ENCODE measurements around the gene SORCS2.

Gene SORCS2

DNA sequence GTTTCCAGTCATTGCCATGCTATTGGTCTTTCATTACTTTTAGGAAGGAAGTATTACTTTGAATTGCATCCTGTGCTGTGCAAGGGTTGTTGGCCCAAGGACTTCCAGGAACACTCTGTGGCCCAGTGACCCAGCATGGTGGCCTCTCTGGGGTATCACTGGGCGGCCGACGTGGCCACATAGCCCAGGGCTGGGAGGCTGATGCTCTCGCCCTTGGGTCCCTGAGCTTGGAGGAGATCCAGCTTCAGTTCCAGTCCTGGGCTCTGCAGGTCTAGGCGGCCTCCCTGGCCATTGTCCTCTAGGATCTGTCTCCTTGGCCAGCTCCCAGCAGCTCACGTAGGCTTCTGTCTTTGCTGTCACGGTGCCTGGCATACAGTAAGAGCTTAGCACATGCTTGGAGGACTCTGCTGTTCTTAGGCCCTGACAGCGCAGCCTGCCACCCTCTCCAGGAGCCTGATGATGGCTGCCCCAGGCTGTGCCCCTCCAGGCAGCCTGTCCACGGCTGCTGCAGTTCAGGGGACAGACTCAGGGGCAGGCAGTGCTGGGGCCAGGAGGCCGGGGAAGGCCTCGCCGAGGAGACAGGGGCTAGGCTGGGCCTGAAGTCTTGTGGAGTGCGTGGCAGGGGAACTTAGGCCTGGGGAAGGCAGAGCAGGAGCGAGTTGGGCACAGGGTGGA lies 42.2 kb downstream of the SORCS2 start:
- no peak for DNase-seq (ENCODE audit: extremely low read depth, insufficient read length)
- no peaks in the 10 kb centered on the region for H3K36me3 ChIP-seq (ENCODE audit: control insufficient read depth, insufficient read depth, low read length)
- TF ChIP-seq, protein P1, sequence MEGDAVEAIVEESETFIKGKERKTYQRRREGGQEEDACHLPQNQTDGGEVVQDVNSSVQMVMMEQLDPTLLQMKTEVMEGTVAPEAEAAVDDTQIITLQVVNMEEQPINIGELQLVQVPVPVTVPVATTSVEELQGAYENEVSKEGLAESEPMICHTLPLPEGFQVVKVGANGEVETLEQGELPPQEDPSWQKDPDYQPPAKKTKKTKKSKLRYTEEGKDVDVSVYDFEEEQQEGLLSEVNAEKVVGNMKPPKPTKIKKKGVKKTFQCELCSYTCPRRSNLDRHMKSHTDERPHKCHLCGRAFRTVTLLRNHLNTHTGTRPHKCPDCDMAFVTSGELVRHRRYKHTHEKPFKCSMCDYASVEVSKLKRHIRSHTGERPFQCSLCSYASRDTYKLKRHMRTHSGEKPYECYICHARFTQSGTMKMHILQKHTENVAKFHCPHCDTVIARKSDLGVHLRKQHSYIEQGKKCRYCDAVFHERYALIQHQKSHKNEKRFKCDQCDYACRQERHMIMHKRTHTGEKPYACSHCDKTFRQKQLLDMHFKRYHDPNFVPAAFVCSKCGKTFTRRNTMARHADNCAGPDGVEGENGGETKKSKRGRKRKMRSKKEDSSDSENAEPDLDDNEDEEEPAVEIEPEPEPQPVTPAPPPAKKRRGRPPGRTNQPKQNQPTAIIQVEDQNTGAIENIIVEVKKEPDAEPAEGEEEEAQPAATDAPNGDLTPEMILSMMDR (IDR thresholded peaks at IDR 0.05; ENCODE audit: insufficient read depth, low read length, poor library complexity, severe bottlenecking), result no peak
- H3K27me3 ChIP-seq (replicated peaks; ENCODE audit: control insufficient read depth, insufficient read depth, low read length), result no peaks in the 10 kb centered on the region; the same call in 1 of the 2 replicates
- H3K4me3 ChIP-seq (replicated peaks; ENCODE audit: low read depth, low read length), result no peak overlapping the region

DNA sequence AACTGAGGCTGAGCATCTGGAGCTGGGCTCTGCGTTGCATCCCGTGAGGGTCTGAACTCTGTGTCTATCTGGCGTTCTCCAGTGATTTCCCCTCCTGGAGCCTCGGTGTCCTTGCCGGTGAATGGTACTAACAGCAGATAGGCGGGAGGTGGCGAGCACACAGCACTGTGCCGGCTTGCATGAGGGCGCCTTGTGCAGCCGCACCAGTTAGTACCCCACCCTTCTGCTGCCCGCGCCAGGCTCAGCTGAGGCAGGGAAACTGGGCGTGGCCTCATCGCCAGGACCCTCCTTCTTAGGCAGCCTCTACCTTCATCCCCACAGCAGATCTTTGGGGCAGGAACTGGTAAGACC lies 42.7 kb downstream of the SORCS2 start:
- TF ChIP-seq, protein P1 (IDR thresholded peaks at IDR 0.05; ENCODE audit: insufficient read depth, low read length, poor library complexity, severe bottlenecking), result no peak
- no peak for DNase-seq (ENCODE audit: extremely low read depth, insufficient read length)
- Histone ChIP-seq H3K27me3 (replicated peaks; ENCODE audit: control insufficient read depth, insufficient read depth, low read length) (no peaks in the 10 kb centered on the region; the same call in none of the 2 replicates), H3K4me3 (replicated peaks; ENCODE audit: low read depth, low read length) (no peak overlapping the region), H3K36me3 (ENCODE audit: control insufficient read depth, insufficient read depth, low read length) (no peaks in the 10 kb centered on the region)

DNA sequence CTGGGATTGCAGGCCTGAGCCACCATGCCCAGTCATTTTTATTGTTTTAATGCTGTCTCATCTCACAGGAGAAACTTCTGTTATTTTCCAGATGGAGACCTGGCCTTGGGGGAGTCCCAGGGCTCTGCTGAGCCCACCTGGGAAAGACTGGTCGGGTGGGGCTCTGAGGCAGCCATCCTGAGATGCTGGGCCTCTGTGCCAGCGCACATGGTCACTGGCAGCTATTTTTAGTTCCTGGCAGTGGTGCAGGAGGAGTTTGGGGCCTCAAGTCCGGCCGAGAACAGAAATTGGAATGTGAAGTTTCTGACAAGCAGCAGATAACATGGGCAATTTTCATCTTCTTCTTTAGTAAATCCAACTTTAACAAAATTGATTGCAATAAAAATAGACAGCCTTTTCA lies 44.5 kb downstream of the SORCS2 start:
- Histone ChIP-seq H3K36me3 (ENCODE audit: control insufficient read depth, insufficient read depth, low read length) (no peaks in the 10 kb centered on the region), H3K4me3 (replicated peaks; ENCODE audit: low read depth, low read length) (no peak overlapping the region), H3K27me3 (replicated peaks; ENCODE audit: control insufficient read depth, insufficient read depth, low read length) (peaks cover 1% of the 10 kb centered on the region)
- TF ChIP-seq, protein P1 (IDR thresholded peaks at IDR 0.05; ENCODE audit: insufficient read depth, low read length, poor library complexity, severe bottlenecking), result no peak
- no peak for DNase-seq (ENCODE audit: extremely low read depth, insufficient read length)

DNA sequence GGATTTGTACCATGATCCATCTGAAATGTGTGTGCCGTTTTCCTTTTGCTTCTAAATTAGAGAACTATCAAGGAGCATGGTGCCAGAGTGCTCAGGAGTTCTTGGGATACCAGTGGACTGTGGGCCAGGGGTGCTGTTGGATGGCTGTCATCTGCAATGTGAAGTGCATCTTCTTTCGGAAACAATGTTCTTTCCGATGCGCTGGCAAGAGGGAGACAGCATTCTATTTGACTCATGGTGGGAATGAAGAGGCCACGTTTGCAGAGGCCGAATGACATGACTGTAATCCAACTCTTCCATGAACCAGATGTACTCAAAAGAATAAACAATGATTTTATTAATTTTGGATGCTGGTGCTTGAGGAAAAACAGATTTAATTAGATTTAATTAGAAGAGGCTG lies 45.5 kb downstream of the SORCS2 start:
- H3K36me3 ChIP-seq (ENCODE audit: control insufficient read depth, insufficient read depth, low read length), result no peaks in the 10 kb centered on the region
- TF ChIP-seq, protein P1 (IDR thresholded peaks at IDR 0.05; ENCODE audit: insufficient read depth, low read length, poor library complexity, severe bottlenecking), result no peak
- DNase-seq (ENCODE audit: extremely low read depth, insufficient read length), result no peak
- H3K4me3 ChIP-seq (replicated peaks; ENCODE audit: low read depth, low read length), result no peak overlapping the region
- peaks cover 1% of the 10 kb centered on the region for H3K27me3 ChIP-seq (replicated peaks; ENCODE audit: control insufficient read depth, insufficient read depth, low read length)

DNA sequence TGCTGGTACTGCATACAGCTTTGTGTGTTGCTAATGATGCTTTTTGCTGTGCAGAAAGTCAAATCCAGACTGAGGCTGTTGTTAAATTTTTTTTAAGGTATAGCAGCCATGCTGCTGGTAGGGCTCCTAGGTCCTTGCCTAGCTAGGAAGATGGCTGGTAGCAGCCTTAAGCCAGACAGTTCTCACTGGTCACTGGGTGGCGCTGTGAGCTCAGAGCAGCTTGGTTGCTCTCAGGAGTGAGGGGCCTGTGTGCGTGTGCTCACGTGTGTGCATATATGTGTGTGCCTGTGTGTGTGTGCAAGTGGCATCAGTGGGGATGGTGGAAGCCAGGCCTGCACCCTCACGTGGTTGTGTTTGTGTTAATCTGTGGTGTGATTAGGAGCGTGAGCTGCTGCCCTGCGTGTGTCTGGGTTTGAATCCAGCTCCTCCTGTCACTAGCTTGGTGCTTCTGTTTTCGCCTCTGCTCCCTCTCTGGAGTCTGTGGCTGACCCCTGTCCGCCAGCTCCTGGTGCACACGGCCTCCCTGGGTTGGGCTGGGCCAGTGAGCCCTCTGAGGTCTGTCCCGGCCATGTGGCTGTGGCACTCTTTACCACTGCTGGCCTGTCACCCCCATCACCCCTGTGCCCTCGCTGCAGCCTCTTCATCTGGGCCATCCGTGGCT lies 46.1 kb downstream of the SORCS2 start:
- Histone ChIP-seq H3K36me3 (ENCODE audit: control insufficient read depth, insufficient read depth, low read length) (no peaks in the 10 kb centered on the region), H3K4me3 (replicated peaks; ENCODE audit: low read depth, low read length) (no peak overlapping the region), H3K27me3 (replicated peaks; ENCODE audit: control insufficient read depth, insufficient read depth, low read length) (peaks cover 1% of the 10 kb centered on the region)
- no peak for DNase-seq (ENCODE audit: extremely low read depth, insufficient read length)
- TF ChIP-seq, protein P1 (IDR thresholded peaks at IDR 0.05; ENCODE audit: insufficient read depth, low read length, poor library complexity, severe bottlenecking), result peak; percentile 12

Measured in GM06990 (cell line).